SK-N-SH (cell line): ENCODE data around the gene TEX22.

Source experiments
- EP300 ChIP-seq, 2 experiments: IDR thresholded peaks; 2 replicates each; pipeline versions ENCODE4 v1.4.0 to v1.6.1; 2012; ENCODE audit warnings: borderline replicate concordance in 1 of 2, low read depth in 1 of 2, low read length in 1 of 2
- EZH2phosphoT487 ChIP-seq: fragments of 200-600 bp; sonication (generic); IDR thresholded peaks from 2 replicates; pipeline ENCODE4 v1.6.1; 2017; ENCODE audit warnings: low read depth, mixed run types, mild to moderate bottlenecking, antibody characterized with exemption, moderate library complexity, borderline replicate concordance
- FOXM1 ChIP-seq: IDR thresholded peaks from 2 replicates; pipeline ENCODE4 v1.4.0; 2012; ENCODE audit warnings: low read depth, mild to moderate bottlenecking
- MXI1 ChIP-seq: IDR thresholded peaks from 2 replicates; pipeline ENCODE4 v1.6.1; 2012; ENCODE audit warnings: mild to moderate bottlenecking, low read depth, low read length, improper control_type of control experiment
- POLR2AphosphoS5 ChIP-seq: IDR thresholded peaks from 2 replicates; pipeline ENCODE4 v1.6.1; 2012; ENCODE audit warnings: low read depth, low read length
- REST ChIP-seq: IDR thresholded peaks from 2 replicates; pipeline ENCODE4 v1.6.1; 2012; ENCODE audit warnings: mild to moderate bottlenecking, low read depth, low read length, moderate library complexity
- RXRA ChIP-seq: IDR thresholded peaks from 2 replicates; pipeline ENCODE4 v1.4.0; 2012; ENCODE audit warnings: low read depth, mild to moderate bottlenecking, borderline replicate concordance
- USF2 ChIP-seq: fragments of 150-350 bp; IDR thresholded peaks from 2 replicates; pipeline ENCODE4 v1.6.1; 2017; ENCODE audit warnings: antibody characterized with exemption, low read length, low read depth, borderline replicate concordance
- TF ChIP-seq, protein P1 (sequence below): fragments of 200-600 bp; sonication (generic); IDR thresholded peaks from 2 replicates; pipeline ENCODE4 v1.6.1; 2017; ENCODE audit warnings: antibody characterized with exemption, mild to moderate bottlenecking, moderate library complexity

DNA sequence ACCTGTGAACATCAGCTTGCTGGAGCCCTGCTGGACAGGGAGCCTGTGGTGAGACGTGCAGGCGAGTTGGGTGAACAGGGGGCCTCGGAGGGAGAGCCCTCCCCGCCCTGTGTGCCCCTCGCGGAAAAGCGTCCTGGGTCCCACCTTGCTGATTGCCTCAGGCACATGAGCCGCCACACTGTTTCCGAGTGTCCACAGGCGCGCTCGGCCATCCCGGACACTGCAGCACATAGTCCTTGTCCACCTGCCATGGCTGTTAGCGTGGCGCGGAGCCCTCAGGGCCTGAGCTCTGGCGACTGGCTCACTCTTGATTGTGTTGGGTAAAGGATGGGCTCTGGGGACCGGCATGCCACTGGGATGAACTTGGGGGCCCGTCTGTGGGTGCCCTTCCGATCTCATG, 43.8 kb upstream of the TEX22 start:
- TF ChIP-seq USF2 = no peak
- TF ChIP-seq, protein P1, sequence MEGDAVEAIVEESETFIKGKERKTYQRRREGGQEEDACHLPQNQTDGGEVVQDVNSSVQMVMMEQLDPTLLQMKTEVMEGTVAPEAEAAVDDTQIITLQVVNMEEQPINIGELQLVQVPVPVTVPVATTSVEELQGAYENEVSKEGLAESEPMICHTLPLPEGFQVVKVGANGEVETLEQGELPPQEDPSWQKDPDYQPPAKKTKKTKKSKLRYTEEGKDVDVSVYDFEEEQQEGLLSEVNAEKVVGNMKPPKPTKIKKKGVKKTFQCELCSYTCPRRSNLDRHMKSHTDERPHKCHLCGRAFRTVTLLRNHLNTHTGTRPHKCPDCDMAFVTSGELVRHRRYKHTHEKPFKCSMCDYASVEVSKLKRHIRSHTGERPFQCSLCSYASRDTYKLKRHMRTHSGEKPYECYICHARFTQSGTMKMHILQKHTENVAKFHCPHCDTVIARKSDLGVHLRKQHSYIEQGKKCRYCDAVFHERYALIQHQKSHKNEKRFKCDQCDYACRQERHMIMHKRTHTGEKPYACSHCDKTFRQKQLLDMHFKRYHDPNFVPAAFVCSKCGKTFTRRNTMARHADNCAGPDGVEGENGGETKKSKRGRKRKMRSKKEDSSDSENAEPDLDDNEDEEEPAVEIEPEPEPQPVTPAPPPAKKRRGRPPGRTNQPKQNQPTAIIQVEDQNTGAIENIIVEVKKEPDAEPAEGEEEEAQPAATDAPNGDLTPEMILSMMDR = no peak
- TF ChIP-seq POLR2AphosphoS5 = no peak
- no peak for TF ChIP-seq RXRA
- no peak for TF ChIP-seq REST
- no peak for TF ChIP-seq EP300 (IDR thresholded peaks at IDR 0.05; ENCODE audit: borderline replicate concordance in 1 of 2, low read depth in 1 of 2, low read length in 1 of 2)
- TF ChIP-seq EZH2phosphoT487 = no peak
- no peak for TF ChIP-seq FOXM1
- no peak for TF ChIP-seq MXI1
